HL-60/S4 treated with retinoic acid at 250 ng/mL for 4 days and 3 days (cell line): ENCODE data around the gene TREML4.

ENCODE experiments used
- in situ Hi-C: fragments of 300-500 bp; cut with MboI; formaldehyde crosslinking; loops from 2 replicates; pipeline ENCODE4 v1.7.0; 2022; ENCODE audit warnings: low sequenced_read_pairs

The TREML4 gene

DNA sequence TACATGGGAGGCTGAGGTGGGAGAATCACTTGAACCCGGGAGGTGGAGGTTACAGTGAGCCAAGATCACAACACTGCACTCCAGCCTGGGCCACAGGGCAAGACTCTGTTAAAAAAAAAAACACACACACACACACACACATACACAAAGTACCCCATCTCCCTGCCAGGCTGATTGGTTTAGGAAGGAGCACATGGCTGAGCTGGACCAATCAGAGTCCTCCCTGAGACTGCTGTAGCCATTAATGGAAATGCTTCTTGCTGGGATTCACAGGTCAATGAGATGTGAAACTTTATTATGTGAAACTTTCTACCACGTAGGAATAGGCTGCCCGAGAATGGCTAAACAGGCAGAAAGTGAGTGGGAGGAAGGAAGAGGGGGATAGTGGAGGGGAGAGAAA lies 55.5 kb downstream of the TREML4 start:
- in situ Hi-C loops, result no loop called here

DNA sequence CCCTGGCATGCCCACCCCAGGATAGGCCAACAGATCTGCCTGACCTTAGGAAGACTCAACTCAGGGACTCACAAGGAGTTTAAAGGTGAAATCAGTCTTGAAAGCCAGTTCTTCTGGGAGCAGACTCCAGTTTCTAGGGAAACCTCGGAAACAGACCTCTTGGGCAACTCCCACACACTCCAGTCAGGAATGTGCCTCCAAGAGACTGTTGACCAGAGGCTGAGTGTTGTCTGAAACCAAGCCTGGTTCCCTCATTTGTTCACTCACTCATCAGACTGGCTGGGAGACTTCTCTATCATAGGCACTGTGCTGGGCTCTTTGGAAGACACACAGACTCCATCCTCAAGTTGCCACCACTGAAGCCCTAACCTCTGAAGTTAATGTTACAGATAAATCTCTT lies 56.6 kb downstream of the TREML4 start:
- in situ Hi-C loops, result no loop called here

DNA sequence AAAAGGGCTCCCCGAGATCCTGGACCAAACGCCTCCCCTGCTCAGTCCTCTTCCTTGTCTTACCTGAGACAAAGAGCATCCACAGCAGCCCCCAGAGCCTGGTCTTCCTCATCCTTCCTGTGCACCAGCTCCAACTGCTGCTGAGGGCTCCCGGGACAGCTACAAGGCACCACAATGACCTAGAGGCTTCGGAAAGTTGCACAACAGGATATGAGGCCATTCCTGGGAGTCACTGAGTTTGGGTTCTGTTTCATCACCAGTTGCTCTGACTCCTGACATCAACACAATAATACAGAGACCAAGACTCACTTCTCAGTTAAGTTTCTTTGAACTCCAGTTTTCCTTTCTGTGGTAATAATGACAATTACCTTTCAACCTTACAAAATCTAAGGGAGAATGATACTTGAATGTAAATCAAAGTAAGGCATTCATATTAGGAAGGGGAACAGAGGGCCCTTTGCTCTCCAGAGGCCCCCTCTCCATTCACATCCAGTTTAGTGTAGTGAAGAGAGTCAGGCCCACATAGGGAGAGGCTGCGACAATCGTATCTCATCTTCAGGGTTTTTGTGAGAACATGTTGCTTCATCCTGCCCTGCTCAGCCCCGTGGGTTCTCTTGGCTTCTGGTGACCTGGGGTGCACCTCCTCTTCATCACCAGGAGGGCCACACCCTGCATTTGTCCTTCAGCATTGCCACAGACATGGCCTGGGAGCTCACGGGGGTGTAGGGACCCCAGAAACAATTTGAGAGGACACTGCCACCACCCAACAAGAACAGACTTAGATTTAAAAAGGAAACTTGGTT lies 58.6 kb downstream of the TREML4 start, which contains the start of gene TREM1:
TREM1 (minus strand) TSS at position 139 of the 803 bp plus-strand sequence; CDS start at position 112, 27 bp downstream.
- in situ Hi-C loops, result no loop called here

DNA sequence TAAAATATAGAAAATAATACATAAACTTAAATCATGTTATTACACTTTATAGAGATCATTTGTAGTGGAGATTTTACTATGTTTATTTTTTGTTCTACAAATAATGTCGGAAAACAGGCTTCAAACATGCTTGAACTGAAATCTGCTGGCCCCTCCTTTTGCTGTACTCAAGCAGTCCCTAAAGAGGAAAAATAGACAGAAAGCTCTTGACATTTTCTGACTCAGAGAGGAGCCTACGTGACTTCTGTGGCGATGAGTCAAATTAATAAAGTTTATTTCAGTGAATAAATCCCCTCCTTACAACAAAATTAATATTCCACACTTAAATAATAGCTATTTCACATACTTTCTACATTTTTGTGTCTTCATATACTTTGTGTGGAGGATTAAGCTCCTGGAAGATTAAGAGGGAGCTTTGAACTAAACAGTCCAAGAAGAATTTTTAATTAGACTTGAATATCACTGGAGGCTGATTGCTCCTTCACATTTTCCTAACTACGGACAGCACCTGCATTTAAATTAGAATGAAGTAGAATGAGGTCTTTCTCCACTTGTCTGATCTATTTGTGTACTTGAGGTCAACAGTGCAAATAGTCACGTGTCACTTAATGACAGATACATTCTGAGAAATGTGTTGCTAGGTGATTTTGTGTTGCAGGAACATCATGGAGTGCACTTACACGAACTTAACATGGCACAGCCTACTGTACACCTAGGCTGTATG lies 60.0 kb downstream of the TREML4 start:
- in situ Hi-C loops, result no loop called here
